ENCODE results near the gene LRP4.
"Not testable (repeated sequence)": the region's sequence is repeated elsewhere in the genome, so short reads cannot be mapped to it uniquely, and the experiment has no call there.

Gene LRP4, protein sequence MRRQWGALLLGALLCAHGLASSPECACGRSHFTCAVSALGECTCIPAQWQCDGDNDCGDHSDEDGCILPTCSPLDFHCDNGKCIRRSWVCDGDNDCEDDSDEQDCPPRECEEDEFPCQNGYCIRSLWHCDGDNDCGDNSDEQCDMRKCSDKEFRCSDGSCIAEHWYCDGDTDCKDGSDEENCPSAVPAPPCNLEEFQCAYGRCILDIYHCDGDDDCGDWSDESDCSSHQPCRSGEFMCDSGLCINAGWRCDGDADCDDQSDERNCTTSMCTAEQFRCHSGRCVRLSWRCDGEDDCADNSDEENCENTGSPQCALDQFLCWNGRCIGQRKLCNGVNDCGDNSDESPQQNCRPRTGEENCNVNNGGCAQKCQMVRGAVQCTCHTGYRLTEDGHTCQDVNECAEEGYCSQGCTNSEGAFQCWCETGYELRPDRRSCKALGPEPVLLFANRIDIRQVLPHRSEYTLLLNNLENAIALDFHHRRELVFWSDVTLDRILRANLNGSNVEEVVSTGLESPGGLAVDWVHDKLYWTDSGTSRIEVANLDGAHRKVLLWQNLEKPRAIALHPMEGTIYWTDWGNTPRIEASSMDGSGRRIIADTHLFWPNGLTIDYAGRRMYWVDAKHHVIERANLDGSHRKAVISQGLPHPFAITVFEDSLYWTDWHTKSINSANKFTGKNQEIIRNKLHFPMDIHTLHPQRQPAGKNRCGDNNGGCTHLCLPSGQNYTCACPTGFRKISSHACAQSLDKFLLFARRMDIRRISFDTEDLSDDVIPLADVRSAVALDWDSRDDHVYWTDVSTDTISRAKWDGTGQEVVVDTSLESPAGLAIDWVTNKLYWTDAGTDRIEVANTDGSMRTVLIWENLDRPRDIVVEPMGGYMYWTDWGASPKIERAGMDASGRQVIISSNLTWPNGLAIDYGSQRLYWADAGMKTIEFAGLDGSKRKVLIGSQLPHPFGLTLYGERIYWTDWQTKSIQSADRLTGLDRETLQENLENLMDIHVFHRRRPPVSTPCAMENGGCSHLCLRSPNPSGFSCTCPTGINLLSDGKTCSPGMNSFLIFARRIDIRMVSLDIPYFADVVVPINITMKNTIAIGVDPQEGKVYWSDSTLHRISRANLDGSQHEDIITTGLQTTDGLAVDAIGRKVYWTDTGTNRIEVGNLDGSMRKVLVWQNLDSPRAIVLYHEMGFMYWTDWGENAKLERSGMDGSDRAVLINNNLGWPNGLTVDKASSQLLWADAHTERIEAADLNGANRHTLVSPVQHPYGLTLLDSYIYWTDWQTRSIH (N-terminal part only)

DNA sequence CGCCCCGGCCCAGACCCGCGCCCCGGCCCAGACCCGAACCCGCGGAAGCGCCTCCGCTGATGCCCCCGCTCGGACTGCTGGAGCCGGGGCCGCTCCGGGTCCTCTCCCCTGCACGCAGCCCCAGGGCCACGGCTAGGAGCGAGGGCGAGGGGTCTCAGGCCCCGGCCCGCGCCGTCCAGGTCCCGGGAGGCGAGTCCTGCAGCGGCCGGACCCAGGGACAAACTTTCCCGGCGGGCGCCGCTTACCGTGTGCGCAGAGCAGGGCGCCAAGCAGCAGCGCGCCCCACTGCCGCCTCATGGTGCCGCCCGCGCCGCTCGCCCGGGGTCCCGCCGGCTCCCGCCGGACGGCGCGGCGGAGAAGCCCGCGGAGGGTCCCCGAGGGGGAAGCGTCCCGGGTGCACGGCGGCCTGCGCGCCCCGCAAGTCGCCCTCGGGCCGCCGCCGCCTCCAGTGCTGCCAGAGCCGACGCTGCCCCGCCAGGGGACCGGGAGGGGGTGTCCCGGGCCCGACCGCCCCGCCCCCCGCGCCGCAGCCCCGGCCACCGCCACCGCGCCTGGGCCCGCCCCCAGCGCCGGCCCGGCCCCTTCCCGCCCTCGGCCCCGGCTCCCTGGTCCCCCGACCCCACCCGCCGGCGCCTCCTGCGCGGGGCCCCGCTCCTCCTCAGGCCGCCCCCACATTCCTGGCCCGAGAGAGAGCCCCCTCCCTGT lies at the start of gene LRP4:
LRP4 (minus strand) TSS at position 468 of the 705 bp plus-strand sequence; CDS start at position 297, 171 bp downstream.
- DNase-seq (ENCODE audit: low read depth, low spot score) = peak; percentile 33

DNA sequence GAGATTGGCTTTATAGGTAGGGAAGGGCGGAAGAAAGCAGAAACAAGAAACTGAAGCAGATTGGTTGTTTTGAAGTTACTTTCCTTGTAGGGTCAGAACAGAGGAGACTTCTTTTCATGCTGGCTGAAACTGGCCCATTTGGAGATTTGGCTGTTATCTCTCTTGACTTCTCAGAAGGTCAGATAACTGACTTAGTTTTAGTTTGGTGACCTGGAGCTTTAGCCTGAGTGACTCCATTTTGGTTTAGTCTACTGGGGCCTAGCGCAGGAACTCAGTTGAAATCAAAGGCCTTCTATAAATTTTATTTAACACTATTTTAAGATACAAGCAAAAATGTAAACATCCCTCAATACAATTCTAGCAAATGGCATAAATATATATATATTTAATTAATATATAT lies 49.6 kb upstream of the LRP4 start:
- DNase-seq (ENCODE audit: low read depth, low spot score) = peak; percentile 10

DNA sequence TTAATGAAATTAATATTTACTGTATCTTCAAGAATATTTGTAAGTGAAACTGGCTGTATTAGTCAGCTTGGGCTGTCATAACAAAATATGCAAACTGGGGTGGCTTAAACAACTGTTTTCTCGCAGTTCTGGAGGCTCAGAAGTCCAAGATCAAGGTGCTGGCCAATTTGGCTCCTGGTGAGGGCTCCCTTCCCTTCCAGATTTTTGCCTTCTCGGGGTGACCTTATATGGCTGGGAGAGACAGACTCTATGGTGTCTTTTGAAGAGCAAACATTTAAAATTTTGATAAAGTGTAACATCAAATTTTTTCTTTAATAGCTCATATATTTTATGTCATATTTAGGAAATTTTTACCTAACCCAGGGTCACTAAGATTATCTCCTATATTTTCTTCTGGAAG lies 48.4 kb upstream of the LRP4 start:
- DNase-seq (ENCODE audit: low read depth, low spot score) = no peak

DNA sequence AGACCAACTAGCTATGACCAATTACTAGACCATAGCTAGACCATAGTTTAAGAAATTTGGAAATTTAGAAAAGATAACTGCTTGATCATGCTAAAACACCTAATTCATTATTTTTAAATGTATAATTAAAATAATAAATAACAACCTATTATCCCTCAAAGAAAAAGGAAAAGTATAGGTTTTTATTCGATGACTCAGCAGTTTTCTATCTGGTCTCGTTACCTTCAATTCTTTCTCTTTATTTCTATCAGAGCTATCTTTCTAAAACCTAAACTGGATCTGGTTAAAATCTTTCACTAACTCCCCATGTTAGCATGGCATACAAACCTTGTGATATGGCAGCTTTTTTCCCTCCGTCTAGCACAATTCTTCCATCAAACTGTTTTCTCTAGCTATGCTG lies 45.5 kb upstream of the LRP4 start:
- DNase-seq (ENCODE audit: low read depth, low spot score) = no peak

DNA sequence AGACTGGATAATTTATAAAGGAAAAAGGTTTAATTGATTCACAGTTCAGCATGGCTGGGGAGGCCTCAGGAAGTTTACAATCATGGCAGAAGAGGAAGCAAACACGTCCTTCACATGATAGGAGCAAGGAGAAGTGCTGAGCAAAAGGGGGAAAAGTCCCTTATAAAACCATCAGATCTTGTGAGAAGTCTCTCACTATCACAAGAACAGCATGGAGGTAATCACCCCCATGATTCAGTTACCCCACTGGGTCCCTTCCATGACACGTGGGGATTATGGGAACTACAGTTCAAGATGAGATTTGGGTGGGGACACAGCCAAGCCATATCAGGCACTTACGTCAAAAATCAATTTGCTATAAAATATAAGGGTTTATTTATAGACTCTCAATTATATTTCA lies 43.5 kb upstream of the LRP4 start:
- not testable (repeated sequence) for DNase-seq (ENCODE audit: low read depth, low spot score)

DNA sequence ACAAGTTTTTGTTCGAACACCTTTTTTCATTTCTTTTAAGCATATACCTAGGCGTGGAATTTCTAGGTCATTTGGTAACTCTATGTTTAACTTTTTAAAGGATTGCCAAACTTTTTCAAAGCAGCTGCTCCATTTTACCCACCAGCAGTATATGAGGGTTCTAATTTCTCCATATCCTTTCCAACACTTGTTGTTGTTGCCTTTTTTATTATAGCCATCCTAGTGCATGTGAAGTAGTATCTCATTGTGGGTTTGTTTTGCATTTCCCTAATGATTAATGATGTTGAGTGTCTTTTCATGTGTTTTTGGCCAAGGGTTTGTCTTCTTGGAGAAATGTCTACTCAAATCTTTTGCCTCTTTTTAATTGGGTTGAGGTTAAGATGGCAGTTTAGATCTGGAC lies 42.7 kb upstream of the LRP4 start:
- DNase-seq (ENCODE audit: low read depth, low spot score) = no peak

DNA sequence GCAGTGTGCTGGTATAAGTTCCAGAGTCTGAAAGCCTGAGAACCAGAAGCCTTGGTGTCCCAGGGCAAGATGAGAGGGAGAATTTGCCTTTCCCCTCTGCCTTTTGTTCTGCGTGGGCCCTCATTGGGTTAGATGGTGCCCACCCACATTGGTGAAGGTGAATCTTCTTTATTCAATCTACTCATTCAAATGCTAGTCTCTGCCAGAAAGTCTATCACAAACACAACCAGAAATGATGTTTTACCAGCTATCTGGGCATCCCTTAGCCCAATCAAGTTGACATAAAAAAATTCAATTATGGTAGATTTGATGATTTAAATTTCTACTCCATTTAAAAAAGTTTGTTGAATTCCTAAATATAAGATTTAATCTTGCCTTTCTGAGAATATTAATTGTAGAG lies 40.4 kb upstream of the LRP4 start:
- no peak for DNase-seq (ENCODE audit: low read depth, low spot score)

DNA sequence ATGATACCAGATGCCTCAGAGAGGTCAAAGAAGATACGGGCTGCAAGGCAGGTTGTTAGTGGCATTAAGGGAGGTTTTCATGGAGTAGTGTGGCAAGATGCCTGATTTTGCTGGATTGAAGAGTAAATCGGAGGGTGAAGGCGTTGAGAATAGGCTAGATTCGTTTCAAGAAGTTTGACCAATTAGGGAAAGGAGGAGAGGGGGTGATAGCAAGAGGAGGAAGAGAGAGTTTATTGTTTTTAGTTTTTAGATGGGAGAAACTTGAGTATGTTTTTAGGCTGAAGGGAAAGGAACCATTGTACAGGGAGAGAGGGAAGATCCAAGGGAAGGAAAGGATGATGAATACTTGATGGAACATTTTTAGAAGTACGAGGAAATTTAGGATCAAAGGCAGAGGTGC lies 34.7 kb upstream of the LRP4 start:
- no peak for DNase-seq (ENCODE audit: low read depth, low spot score)

DNA sequence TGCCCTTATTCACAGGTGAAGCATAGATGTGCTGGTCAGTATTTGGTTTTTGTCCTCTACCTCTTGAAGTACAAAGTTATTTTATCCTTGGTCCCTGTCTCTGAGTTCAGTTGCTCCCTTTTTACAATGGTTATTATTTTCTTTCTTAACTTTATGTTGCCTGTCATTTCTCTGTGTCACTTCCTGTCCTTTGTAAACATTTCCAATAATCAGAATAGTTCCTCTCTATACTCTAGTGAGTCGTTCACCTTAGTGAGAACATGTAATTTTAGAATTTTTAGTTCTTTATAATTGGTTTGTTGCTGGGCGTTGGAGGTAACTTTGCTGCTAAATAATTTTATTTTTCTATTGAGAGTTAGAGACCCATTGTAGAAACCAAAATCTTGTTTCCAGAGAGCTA lies 34.2 kb upstream of the LRP4 start:
- DNase-seq (ENCODE audit: low read depth, low spot score) = no peak

DNA sequence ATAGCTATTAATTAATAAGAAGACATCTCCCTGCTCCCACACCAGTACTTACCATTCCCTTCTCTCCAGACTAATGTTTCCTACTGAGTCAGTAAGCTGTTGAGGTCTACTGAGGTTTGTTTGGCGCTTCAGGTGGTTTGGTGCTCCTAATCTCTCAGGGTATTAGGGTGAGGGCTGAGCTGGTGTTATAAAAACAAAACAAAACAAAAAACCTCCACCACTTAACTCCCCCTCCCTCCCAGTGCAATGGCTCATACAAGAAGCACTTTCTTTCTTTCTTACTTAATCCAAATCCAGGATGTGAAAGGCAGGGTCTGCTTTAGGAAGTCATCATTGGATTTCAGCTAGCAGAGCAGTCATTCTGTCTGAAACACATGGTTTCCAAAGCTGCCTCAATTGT lies 33.5 kb upstream of the LRP4 start:
- no peak for DNase-seq (ENCODE audit: low read depth, low spot score)

DNA sequence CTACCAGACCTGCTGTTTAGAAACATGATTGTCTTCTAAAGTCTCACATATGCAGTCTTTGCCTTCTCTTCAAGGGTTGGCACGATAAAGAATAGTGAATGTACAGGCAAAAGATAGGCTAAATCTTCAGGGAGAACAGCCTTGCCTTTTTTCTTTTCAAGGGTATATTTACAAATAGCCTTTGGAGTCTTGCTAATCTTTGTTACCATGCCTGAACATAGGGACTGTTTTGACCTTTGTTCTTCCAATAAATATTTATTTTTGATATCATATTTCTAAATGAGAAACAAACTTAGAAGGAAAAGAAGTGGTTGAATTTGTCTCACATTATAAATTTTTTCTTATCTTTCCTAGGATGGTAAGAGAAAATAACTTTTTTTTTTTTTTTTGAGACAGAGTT lies 30.9 kb upstream of the LRP4 start:
- no peak for DNase-seq (ENCODE audit: low read depth, low spot score)

DNA sequence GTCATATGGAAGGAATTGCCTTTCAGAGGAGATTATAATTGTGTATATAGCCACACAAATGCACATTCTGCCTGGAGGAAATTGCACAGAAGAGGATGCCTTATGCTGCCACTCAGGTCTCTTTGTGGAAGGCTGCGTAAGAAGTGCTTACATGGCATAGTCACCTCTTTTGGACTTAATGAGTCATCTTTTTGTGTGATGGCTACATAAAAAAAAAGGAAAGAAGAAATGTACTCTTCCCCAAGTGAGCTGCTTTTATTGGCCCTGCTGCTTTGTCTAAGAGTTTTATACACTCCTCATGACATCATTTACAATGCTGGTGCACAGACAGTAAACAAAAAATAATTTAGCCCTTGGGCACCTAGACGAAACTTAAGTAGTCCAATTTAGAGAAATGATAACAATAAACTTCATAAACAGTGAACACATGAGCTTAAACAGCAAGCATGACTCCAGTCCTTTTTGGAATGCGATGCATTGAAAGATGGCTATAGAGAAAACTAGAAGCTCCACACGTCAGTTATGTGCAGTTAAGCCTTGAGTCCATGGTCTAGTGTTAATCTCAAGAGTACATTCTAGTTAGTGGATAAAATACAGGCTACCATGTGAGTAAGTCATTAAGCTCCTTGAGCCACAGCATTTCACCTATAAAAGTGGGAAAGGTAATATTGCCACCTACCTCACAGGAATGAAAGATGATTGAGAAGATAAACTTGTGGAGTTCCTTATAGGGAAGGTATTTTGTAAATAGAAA lies 30.2 kb upstream of the LRP4 start:
- no peak for DNase-seq (ENCODE audit: low read depth, low spot score)

DNA sequence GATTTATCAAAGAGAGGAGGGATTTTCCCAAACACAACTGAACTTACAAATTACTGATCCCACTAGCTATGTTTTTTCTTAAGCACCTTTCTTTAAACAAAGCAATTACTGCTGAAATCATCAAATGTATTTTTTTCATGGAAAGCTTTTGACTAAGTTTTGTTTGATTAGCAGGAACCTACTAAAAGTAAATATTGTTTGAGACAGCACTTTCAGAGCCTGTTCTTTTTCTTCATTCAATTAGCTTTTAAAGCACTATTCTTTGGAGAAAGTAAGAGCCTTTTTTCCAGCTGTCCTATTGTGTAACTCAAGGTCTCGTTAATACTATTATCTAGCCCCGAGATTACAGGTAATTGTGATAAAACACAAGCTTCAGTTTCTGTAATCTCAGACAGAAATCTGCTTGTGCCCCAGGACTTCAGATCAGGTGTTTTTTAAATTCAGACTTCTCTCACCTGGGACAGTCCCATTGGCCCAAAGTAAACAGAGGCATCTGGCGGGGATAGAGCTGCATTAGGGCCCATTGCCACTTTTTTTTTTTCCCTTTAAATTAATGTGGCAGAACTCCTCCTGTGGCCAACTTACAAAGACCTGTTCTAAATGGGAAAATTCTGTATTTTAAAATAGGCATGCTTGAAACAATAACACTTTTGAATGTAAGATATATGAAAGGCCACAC lies 29.2 kb upstream of the LRP4 start:
- DNase-seq (ENCODE audit: low read depth, low spot score) = no peak

DNA sequence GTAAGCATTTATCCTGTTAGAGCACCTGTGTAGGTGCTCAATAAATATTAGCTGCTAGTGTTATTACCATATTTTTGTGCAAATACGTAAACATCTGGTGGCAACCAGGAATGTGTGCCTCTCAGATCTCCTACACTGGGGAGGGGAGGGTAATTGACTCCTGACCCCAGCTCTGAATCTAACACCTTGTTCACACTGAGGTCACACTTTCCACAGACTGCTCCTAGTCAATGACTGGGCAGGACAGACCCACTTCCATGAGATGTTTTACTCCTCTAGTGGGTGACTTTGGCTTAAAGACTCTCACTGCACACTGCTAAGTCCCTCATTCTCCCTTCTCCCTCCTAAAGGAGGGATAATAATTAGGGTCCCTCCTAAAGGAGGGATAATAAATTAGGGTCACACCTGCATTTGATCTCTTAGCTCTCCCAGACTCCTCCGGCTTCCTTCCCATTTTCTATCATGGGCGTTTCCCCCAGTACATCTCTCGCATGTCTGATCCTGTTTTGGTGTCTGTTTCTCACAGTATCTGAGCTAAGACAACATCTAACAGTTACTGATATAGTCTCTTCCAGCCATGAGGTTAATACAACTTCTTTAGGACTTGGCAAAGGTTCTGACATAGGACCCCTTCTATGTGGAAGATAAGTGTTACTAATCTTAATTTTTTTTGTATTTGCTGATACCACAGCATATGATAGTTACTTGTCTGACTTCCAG lies 26.2 kb upstream of the LRP4 start:
- DNase-seq (ENCODE audit: low read depth, low spot score) = no peak

DNA sequence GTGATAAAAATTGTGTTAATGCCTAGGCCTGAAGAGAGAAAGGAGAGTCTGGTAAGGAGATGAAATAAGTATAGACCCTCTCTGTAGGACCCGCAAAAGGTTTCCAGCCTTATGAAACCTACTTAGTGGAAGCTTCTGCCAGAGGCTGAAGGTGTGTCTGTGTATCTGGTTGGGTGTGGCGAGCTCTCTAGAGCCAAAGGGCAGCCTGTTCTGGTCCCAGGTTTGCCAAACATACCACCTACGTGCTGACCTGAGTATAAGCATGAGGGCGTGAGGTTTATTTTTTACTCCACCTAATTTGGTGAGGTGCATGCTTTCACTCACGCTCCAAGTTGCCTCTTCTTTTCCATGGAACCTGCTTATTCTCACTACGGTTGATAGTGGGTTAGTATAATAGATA lies 23.8 kb upstream of the LRP4 start:
- no peak for DNase-seq (ENCODE audit: low read depth, low spot score)

DNA sequence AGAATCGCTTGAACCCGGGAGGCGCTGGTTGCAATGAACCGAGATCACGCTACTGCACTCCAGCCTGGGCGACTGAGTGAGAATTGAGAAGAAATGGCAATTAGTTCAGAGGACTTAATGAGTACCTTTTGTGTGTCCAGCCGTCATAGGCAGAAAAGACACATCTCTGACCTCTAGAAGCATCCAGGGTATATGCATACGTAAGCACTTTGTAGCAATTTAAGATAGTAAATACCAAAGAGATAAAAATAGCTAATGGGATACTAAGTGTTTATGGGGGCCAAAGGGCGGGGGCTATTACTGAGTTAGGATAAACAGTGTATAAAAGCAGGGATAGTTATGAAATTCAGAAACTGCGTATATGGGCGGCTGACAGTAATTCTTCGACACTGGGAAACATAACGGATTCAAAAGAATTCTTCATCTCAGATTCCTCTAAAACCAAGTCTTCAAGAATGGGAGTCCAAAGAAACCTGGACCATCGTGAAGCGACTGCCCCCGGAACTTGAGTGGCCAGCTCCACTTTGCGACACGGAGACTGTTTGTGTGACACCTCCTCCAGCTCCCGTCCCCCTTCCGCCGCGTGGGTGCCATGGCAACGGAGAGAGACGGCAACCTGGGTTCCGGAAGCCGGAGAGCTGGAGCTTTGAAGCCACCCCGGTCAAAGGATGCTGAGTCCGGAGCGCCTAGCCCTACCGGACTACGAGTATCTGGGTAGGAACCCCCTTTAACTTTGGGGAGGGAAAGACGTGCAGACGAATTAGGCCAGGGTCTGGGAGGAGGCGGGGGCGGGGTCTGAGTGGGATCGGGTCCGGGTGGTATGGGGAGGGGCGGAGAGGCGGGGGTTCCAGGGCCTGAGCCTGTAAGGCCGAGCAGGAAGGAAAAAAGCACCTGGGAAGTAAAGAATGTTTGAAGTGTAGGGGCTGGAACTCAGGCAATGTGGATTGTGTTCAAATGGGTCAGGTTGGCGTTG lies 18.1 kb upstream of the LRP4 start, which contains the start of gene CSTPP1:
CSTPP1 (plus strand) TSS at position 624 of the 973 bp plus-strand sequence; CDS start at position 669, 45 bp downstream.
- DNase-seq (ENCODE audit: low read depth, low spot score) = peak; percentile 92

DNA sequence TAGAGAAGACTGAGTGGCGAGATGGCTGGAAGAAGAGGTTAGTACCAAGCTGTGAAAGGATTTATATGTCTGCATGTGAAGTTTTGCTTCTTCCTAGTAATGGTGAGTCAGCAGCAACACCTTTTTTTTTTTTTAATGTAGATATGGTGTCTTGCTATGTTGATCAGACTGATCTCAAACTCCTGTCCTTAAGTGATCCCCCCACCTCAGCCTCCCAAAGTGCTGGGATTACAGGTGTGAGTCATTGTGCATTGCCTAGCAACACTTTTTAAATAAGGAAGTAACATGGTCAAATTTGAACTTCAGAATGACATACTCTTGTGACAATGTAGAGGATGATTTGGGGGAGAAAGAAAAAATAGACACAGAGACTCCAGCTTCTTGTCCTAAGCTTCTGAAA lies 11.7 kb upstream of the LRP4 start:
- no peak for DNase-seq (ENCODE audit: low read depth, low spot score)

DNA sequence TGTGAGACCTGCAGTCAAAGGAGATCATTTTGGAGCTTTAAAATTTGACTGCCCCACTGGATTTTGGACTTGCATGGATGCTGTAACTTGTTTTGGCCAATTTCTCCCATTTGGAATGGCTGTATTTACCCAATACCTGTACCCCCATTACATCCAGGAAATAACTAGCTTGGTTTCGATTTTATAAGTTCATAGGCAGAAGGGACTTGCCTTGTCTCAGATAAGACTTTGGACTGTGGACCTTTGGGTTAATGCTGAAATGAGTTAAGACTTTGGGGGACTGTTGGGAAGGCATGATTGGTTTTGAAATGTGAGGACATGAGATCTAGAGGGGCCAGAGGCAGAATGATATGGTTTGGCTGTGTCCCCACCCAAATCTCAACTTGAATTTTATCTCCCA lies 10.4 kb upstream of the LRP4 start:
- DNase-seq (ENCODE audit: low read depth, low spot score) = not testable (repeated sequence)

Data from ELF-1 (cell line).